ENCODE data around the gene NFATC1.

NFATC1 gene

GRCh38 chr18:79542876-79543750 lies 147.4 kb downstream of the NFATC1 start:
- TF ChIP-seq CTCF (IDR thresholded peaks at IDR 0.05; ENCODE audit: control insufficient read depth, extremely low read depth, insufficient read depth), result no peak
- DNase-seq (ENCODE audit: low read depth), result no peak

GRCh38 chr18:79543861-79544385 lies 148.2 kb downstream of the NFATC1 start:
- H3K4me3 ChIP-seq (ENCODE audit: low read depth, low read length), result no peak overlapping the region
- TF ChIP-seq CTCF (IDR thresholded peaks at IDR 0.05; ENCODE audit: control insufficient read depth, extremely low read depth, insufficient read depth), result no peak
- no peak for DNase-seq (ENCODE audit: low read depth)

More at GRCh38 chr18:79542876-79543750, 147.4 kb downstream of the NFATC1 start:
- no peak overlapping the region for H3K4me3 ChIP-seq (ENCODE audit: low read depth, low read length)

- DNase-seq (ENCODE audit: low read depth), result no peak
Measured at GRCh38 chr18:79544386-79544963, 148.7 kb downstream of the NFATC1 start.

GRCh38 chr18:79545255-79545654 lies 149.5 kb downstream of the NFATC1 start:
- no peak overlapping the region for H3K4me3 ChIP-seq (ENCODE audit: low read depth, low read length)
- DNase-seq (ENCODE audit: low read depth), result no peak
- no peak for TF ChIP-seq CTCF (IDR thresholded peaks at IDR 0.05; ENCODE audit: control insufficient read depth, extremely low read depth, insufficient read depth)

More at GRCh38 chr18:79544386-79544963, 148.7 kb downstream of the NFATC1 start:
- no peak for TF ChIP-seq CTCF (IDR thresholded peaks at IDR 0.05; ENCODE audit: control insufficient read depth, extremely low read depth, insufficient read depth)
- H3K4me3 ChIP-seq (ENCODE audit: low read depth, low read length), result no peak overlapping the region

- no peak for TF ChIP-seq CTCF (IDR thresholded peaks at IDR 0.05; ENCODE audit: control insufficient read depth, extremely low read depth, insufficient read depth)
- no peak for DNase-seq (ENCODE audit: low read depth)
- H3K4me3 ChIP-seq (ENCODE audit: low read depth, low read length), result no peak overlapping the region
Measured at GRCh38 chr18:79545736-79546171, 150.0 kb downstream of the NFATC1 start.

GRCh38 chr18:79546781-79547272 lies 151.1 kb downstream of the NFATC1 start:
- H3K4me3 ChIP-seq (ENCODE audit: low read depth, low read length), result no peak overlapping the region
- TF ChIP-seq CTCF (IDR thresholded peaks at IDR 0.05; ENCODE audit: control insufficient read depth, extremely low read depth, insufficient read depth), result no peak
- DNase-seq (ENCODE audit: low read depth), result no peak
